Cardiac ventricle fibroblast (primary cell): ENCODE results near the gene TCP11. TPM values are rescaled to one million over a fixed set of nuclear protein-coding genes. Genes with fewer than 3 reads are reported as not detected.

Experiments
- total RNA-seq: library from RNA; depleted of rRNA; stranded (reverse); fragments of >200 nt; gene quantifications from 2 replicates; pipeline ENCODE4 v1.2.3, GENCODE V29; 2015

The TCP11 gene
- total RNA-seq, result 0.39 TPM in 1 of 2 replicates, not detected in the other

DNA sequence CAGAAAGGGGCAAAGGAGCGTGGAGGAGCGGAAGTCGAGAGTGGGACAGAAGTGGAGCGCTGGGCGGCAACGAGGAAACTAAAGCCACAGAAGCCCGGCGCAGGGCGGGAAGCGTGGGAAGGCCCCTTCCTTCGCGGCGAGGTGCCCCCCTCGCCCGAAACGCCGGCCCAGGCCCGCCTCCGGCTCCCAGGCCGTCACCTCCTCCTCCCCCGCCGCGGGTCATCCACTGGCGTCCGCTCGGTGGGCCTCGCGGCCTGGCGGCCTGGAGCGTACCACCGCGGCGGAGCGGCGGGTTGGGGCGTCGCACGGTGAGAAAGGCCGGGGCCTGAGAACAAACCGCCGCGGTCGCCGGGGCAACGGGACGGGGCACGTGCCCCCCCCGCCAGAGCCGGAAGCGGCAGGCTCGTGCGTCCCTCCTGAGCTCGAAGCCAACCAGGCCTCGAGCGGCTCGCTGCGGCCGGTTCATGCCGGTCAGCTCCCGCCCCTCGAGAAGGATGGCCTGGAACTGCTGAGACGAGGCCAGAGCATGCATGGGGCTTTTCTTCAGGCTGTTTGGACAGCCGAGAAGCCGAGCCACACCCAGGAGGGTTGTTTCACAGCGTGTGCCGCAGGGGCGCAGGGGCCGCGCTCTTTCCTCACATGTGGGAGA is at the start of gene TCP11:
Gene TCP11, minus strand, starts transcription at position 333 of the 649 bp plus-strand sequence. CDS start 469 bp downstream, outside the sequence.

Other genes with a start within 250 kb of the TCP11 start
- gene SCUBE3, start 72.6 kb upstream of the TCP11 start, total RNA-seq, result 2.1 and 2.9 TPM in 2 replicates
- gene ZNF76, start 118.4 kb upstream of the TCP11 start, total RNA-seq, result 10.6 and 18.8 TPM in 2 replicates
- 0.44 and 0.50 TPM in 2 replicates for gene DEF6, start 156.5 kb upstream of the TCP11 start, total RNA-seq
- 9.9 and 13.0 TPM in 2 replicates for gene PPARD, start 201.2 kb upstream of the TCP11 start, total RNA-seq